ENCODE measurements around the gene CCM2.

- TF ChIP-seq POLR2A (IDR thresholded peaks at IDR 0.05) (no peak), CTCF (IDR thresholded peaks at IDR 0.05) (no peak)
These were observed 85.1 kb downstream of the CCM2 start for GRCh38 chr7:45084901-45085618.
